NOMO-1 (cell line): ENCODE measurements around the gene G6PD.
A peak's percentile ranks its signal among the peaks of the same experiment; 100 is the strongest.
"Not testable (repeated sequence)": the region's sequence is repeated elsewhere in the genome, so short reads cannot be mapped to it uniquely, and the experiment has no call there.

Experiments
- DNase-seq, 2 experiments: peaks; one replicate each; lab custom pipeline; 2025; ENCODE audit not compliant: unreplicated experiment in 2 of 2; lab: John Stamatoyannopoulos, UW

The G6PD gene

GRCh38 chrX:154515966-154516655 is 30.5 kb downstream of the G6PD start, which contains the start of gene FAM3A:
Gene FAM3A (minus strand): TSS chrX:154516232. CDS start chrX:154515772, 460 bp downstream.
- peak; percentile 71 to 84 for DNase-seq

DNA sequence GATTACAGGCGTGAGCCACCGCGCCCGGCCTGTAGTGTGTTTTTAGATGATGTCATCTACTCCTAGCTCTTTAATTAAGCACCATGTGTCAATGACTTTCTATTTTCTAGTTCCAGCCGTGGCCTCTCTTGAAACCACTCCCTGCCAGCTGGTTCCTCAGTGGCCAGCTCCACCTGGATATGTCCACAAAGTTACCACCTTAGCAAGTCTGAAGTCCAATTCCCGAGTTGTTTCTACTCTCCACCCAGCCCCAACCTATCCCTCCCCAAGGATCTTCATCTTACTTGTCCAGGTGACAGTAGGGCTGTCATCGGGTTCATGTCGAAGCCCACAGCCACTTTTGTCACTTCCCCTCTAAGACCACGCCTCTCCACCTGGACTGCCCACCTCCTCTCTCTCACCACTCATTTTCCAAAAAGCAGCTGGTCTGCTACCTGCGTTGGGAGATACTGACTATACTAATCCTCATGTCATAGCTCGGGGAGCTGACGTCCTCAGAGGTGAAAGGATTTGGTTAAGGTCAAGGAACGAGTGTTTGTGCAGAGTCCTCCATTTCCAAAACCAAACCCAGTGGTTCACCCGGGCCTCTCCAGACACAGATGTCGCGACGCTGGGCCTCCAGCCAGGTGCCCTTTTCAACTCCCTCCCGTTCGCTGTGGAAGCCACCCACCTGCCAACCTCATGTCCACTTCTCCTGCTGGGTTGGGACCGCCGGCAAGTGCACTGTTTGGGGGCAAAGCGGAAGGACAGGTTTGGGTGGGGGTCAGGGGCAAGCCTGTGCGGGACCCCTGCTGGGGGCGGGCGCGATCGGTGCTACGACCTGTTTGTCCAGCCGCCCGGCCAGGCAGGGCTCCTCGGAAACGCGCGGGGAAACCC is 31.3 kb downstream of the G6PD start:
- peak in 1 of 2 experiments; percentile 11 for DNase-seq

- DNase-seq, result no peak
Measured at GRCh38 chrX:154513716-154514115, 32.9 kb downstream of the G6PD start.

GRCh38 chrX:154512879-154513553 is 33.6 kb downstream of the G6PD start:
- DNase-seq, result no peak

DNA sequence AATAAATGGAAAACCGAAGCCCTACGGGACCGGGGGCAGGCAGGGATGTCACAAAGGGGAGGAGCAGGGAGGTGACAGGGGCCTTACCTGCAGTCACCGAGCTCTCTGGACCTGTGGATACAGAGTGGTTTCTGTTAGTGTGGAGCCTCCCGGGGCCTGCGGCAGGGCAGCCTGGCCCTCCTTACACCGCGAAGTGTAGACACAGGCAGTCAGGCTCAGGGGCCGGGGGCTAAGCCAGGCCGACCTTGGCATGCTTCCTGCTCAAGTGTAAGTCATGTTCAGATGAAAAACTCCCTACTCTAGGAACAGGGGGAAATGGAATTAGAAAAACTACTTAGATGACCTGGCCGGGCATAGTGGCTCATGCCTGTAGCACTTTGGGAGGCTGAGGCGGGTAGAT is 34.9 kb downstream of the G6PD start:
- no peak for DNase-seq

DNA sequence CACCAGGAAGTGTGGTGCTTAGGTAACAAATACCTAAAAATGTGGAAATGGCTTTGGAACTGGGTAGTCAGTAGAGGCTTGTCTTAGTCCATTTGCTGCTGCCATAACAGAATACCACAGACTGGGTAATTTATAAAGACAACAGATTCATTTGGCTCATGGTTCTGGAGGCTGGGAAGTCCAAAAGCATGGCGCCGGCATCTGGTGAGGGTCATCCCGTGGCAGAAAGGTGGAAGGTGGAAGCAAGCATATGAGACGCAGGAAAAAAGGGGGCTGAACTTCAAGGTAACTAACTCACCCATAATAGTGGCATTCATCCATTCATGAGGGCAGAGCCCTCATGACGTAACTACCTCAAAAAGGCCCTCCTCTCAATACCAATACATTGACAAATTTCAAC is 37.2 kb downstream of the G6PD start:
- DNase-seq, result no peak

DNA sequence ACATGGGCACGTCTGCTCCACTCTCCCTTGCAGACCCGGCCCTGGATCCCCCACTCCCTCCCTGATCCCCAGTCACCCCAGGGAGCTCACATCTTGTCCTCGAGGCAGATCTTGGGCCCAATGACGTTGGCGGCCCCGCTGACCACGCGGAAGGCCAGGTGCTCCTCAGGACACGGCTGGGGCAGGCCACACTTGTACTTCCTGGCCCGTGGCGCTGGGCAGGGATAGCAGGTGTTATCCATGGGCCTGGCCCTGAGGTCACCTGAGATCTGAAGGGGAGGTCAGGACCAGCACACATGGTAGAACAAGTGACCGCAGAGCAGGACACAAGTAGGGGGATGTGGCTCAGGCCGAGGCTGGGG is 38.3 kb downstream of the G6PD start:
- no peak for DNase-seq

DNA sequence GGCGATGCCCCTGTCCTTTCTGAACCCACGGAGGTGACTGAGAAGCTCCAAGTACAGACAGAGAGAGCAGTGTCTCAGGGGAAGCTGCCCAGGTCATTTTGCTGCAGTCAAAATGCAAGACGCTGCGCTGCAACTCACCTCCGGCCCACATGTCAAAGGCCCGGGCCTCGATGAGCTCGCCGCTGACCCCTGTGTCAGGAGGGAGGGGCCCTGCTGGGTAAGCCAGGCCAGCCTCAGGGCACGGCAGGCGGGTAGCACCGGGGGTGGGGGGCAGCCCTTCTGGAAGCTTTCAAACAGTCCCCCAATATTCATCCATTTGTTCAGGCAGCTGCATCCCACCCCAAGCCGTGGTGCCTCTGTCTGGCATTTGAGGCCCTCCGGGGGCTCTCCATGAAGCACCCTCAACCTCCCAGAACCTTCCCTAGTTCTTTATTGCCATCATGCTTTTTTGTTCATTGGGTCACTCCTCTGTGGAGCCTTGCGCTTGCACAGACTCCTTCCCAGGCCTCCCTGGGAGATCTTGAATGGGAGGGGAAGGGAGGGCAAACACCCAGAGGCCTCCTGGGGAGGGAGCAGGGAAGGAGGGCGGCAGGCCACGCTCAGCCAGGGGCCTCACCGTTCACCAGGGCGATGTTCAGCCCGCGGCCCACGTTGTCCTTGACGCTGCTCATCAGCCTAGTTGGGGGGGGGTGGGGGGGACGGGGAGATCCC is 38.8 kb downstream of the G6PD start:
- no peak for DNase-seq

GRCh38 chrX:154506483-154507332 is 39.9 kb downstream of the G6PD start:
- DNase-seq, result no peak

GRCh38 chrX:154505734-154506133 is 40.9 kb downstream of the G6PD start:
- no peak for DNase-seq

DNA sequence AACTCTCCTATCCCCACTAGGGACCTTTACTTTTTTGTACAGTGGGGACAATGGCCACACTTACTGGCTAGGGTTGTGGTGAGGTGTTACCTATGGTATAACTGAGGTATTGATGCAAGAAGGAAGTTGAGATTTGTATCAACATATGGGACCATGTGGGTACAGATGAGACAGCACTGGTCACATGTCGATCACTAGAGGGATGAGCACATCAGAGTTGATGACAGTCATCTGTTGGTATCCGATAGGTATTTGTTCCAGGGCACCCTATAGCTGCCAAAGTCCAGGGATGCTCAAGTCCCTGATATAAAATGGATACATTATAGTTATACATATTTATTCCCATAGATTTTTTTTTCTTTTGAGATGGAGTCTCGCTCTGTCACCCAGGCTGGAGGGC is 43.7 kb downstream of the G6PD start:
- DNase-seq, result no peak

DNA sequence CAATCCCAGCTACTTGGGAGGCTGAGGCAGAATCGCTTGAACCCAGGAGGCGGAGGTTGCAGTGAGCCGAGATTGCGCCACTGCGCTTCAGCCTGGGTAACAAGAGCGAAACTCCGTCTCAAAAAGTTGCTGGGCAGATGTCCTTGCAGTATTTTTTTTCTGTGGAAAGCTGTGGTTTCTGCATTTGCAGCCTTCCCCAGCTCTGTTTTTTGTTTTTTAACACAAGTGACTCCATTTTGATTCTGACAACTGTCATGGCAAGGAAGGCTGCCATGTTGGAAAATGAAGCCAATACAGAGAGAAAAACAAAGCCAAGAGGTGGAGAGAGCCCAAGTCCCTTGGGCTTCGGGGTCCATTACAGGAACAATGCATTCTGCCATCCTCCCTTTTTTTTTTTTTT is 44.5 kb downstream of the G6PD start:
- no peak for DNase-seq

DNA sequence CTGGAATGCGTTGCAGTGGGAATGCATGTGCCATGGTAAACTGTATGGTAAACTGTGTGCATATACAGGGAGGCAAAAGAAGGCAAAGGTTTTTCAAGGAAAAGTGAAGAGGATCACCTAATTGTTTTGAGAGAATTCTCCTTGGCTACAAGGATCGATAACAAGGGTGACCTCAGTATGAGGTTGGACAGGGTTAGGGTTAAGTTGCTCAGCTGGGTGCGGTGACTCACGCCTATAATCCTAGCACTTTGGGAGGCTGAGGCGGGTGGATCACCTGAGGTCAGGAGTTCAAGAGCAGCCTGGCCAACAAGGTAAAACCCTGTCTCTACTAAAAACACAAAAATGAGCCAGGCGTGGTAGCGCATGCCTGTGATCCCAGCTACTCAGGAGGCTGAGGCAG is 45.2 kb downstream of the G6PD start:
- not testable (repeated sequence) for DNase-seq

- not testable (repeated sequence) for DNase-seq
Measured at GRCh38 chrX:154496591-154497137, 50.0 kb downstream of the G6PD start.

- no peak for DNase-seq
Measured at GRCh38 chrX:154495472-154495922, 51.1 kb downstream of the G6PD start.

DNA sequence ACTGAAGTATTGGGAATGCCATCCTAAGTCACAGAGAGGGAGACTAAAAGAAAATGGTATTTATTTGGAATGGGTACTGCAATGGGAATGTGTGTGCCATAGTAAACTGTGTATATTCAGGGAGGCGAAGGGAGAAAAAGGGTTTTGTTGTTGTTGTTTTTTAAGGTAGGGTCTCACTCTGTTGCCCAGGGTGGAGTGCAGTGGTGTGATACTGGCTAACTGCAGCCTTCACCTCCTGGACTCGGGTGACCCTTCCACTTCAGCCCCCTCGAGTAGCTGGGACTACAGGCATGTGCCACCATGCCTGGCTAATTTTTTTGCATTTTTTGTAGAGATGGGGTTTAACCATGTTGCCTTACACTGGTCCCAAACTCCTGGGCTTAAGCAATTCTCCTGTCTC is 51.9 kb downstream of the G6PD start:
- DNase-seq, result no peak

DNA sequence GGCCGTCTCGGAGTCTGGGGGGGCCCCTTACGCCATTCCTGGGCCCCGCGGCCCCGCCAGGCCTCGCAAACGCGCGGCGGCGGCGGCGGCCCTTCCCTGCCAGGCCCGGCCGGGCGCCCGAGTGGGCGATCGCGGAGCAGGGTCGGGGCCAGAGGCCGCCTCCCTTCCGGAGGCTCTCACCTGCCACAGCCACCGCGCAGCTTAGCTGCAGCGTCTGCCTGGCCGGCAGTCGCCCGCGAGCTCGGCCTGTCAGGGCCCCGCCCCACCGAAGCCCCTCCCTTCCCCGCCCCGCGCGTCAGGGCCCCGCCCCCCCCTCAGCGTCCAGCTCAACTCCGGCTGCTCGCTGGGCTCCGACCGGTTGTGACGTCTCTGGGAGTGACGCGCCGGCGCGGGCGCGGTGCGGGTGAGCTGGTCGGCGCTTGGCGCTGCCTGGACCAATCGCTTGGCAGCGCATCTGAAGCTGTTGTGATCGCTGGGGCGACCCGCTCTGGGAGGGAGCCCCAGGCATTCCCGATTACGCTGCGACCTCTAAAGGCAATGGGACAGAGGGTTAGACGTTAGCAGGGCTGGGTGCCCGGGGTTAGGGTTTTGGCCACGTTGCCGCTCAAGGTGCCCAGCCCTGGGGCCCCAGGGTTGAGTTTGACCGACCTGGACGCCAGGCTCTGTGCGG is 56.1 kb downstream of the G6PD start, which contains the start of gene SLC10A3:
Gene SLC10A3, minus strand, starts transcription at position 216 of the 670 bp plus-strand sequence. CDS start 1,689 bp downstream, outside the sequence.
- DNase-seq, result peak; percentile 76 to 87

DNA sequence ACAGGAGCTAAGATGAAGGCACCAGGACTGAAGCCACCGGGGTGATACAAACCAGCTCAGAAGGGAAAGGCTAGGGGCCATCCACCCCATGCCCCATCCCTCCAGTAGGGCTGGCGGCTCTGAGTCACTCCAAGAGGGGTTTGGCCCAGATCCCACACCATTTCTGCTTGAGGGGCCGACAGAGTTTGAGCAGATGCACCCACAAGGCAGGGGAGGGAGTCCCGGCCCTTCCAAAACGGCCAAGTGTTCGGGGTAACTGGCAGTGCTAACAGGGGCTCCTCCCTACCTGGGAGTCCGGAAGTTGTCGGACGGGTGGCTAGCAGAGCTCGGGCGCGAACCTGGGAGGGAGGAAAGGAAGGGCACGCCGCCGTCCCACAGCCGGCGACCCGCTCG is 56.6 kb downstream of the G6PD start:
- peak in 1 of 2 experiments; percentile 8 for DNase-seq

DNA sequence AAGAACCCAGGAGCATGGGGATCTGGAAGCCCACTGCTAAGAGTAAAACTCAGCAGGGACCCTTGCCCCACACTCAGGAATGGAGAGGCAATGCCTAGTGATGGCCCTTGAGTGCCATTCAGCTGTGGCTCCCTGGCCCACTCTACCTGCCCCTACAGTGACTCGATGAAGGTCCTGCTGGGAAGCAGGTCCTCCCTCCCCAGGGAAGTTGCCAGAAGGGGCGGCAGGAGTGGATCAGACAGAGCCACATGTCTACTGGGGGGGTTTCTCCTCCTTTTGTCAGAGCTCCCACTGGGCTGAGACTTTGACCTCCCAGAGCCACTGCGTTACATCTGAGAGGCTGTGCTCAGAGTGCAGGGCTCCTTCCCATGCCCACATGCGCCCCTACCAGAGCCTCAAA is 57.5 kb downstream of the G6PD start:
- DNase-seq, result no peak
